WTC11 (cell line): ENCODE measurements around the gene PRICKLE1. TPM values are rescaled to one million over a fixed set of nuclear protein-coding genes. Genes with fewer than 3 reads are reported as not detected.

ENCODE experiments used
- ATAC-seq: fragments of 200-7000 bp; cut with Tn5 transposase; 2 replicates; pipeline ENCODE4 v1.10.0; 2021; ENCODE audit warnings: mild to moderate bottlenecking, moderate library complexity
- CTCF ChIA-PET: fragments of 300-600 bp; sonication (Branson Sonifier 250); formaldehyde crosslinking; loops from one replicate; lab custom pipeline; 2021; ENCODE audit warnings: antibody characterized with exemption; lab: Charles Lee
- POLR2A ChIA-PET: fragments of 350-600 bp; sonication (Branson Sonifier 250); formaldehyde crosslinking; loops from one replicate; lab custom pipeline; 2021; ENCODE audit warnings: antibody characterized with exemption; lab: Charles Lee
- DNase-seq: peaks from one replicate; pipeline ENCODE4 v3.0.0; 2021; ENCODE audit warnings: low spot score
- H3K27ac Mint-ChIP-seq: 2 replicates; pipeline ENCODE4 v1.8.0; 2021; ENCODE audit warnings: mixed read lengths
- H3K27me3 Mint-ChIP-seq: 2 replicates; pipeline ENCODE4 v1.8.0; 2021; ENCODE audit warnings: low read depth, mild to moderate bottlenecking, moderate library complexity, mixed read lengths
- H3K36me3 Mint-ChIP-seq: 2 replicates; pipeline ENCODE4 v1.8.0; 2021; ENCODE audit warnings: mixed read lengths
- H3K4me1 Mint-ChIP-seq: 2 replicates; pipeline ENCODE4 v1.8.0; 2022; ENCODE audit warnings: mixed read lengths
- H3K4me3 Mint-ChIP-seq: 2 replicates; pipeline ENCODE4 v1.8.0; 2021; ENCODE audit warnings: mild to moderate bottlenecking, moderate library complexity, mixed read lengths
- H3K9me3 Mint-ChIP-seq: 2 replicates; pipeline ENCODE4 v1.8.0; 2021; ENCODE audit warnings: mixed read lengths
- ATF2 ChIP-seq: sonication (generic); formaldehyde crosslinking; IDR thresholded peaks from 2 replicates; pipeline ENCODE4 v1.8.1; 2022; ENCODE audit warnings: low read depth, missing genetic modification reagents, borderline replicate concordance
- CBFB ChIP-seq: sonication (generic); formaldehyde crosslinking; IDR thresholded peaks from 2 replicates; pipeline ENCODE4 v1.8.1; 2022; ENCODE audit warnings: mild to moderate bottlenecking, low read depth, missing genetic modification reagents
- CREB1 ChIP-seq: sonication (generic); formaldehyde crosslinking; IDR thresholded peaks from 2 replicates; pipeline ENCODE4 v1.8.0; 2023; ENCODE audit warnings: mild to moderate bottlenecking, missing genetic modification reagents
- E2F4 ChIP-seq: sonication (generic); formaldehyde crosslinking; IDR thresholded peaks from 2 replicates; pipeline ENCODE4 v1.8.1; 2022; ENCODE audit warnings: low read depth, mild to moderate bottlenecking, moderate library complexity, missing genetic modification reagents, borderline replicate concordance
- GABPB1 ChIP-seq: sonication (generic); formaldehyde crosslinking; IDR thresholded peaks from 2 replicates; pipeline ENCODE4 v1.8.1; 2023; ENCODE audit warnings: mild to moderate bottlenecking, missing genetic modification reagents
- GTF2I ChIP-seq: fragments of 250-450 bp; sonication (Bioruptor Pico); conservative IDR thresholded peaks from 2 replicates; pipeline ENCODE4 v1.4.0; 2021; ENCODE audit warnings: mild to moderate bottlenecking
- NFE2L1 ChIP-seq: sonication (generic); formaldehyde crosslinking; IDR thresholded peaks from 2 replicates; pipeline ENCODE4 v1.8.1; 2023; ENCODE audit warnings: missing genetic modification reagents
- RORB ChIP-seq: fragments of 250-450 bp; sonication (Bioruptor Pico); IDR thresholded peaks from 2 replicates; pipeline ENCODE4 v1.9.0; 2021; ENCODE audit warnings: mild to moderate bottlenecking
- ZBTB21 ChIP-seq: sonication (generic); formaldehyde crosslinking; IDR thresholded peaks from 2 replicates; pipeline ENCODE4 v1.8.1; 2023; ENCODE audit warnings: mild to moderate bottlenecking, missing genetic modification reagents, borderline replicate concordance
- ZNF138 ChIP-seq: sonication (generic); formaldehyde crosslinking; conservative IDR thresholded peaks from 2 replicates; pipeline ENCODE4 v1.8.1; 2022; ENCODE audit warnings: mild to moderate bottlenecking, moderate library complexity, missing genetic modification reagents
- ZNF281 ChIP-seq: sonication (generic); formaldehyde crosslinking; IDR thresholded peaks from 2 replicates; pipeline ENCODE4 v1.8.0; 2023; ENCODE audit warnings: mild to moderate bottlenecking, missing genetic modification reagents
- ZNF396 ChIP-seq: fragments of 250-450 bp; sonication (Bioruptor Pico); IDR thresholded peaks from 2 replicates; pipeline ENCODE4 v1.8.0; 2021; ENCODE audit warnings: mild to moderate bottlenecking, moderate library complexity, borderline replicate concordance
- ZNF416 ChIP-seq: fragments of 250-450 bp; sonication (Bioruptor Pico); IDR thresholded peaks from 2 replicates; pipeline ENCODE4 v1.9.0; 2021; ENCODE audit warnings: mild to moderate bottlenecking, inconsistent platforms
- total RNA-seq: library from RNA; stranded (reverse); gene quantifications from 3 replicates; pipeline ENCODE4 v1.2.3, GENCODE V29; 2021
- TF ChIP-seq, protein P1 (sequence below): fragments of 250-450 bp; sonication (Bioruptor Pico); IDR thresholded peaks from 2 replicates; pipeline ENCODE4 v1.9.0; 2021; ENCODE audit warnings: moderate library complexity, mild to moderate bottlenecking, inconsistent platforms, borderline replicate concordance
- TF ChIP-seq, protein P2 (sequence below): fragments of 250-450 bp; sonication (Bioruptor Pico); conservative IDR thresholded peaks from 2 replicates; pipeline ENCODE4 v1.9.0; 2021; ENCODE audit warnings: mild to moderate bottlenecking
- TF ChIP-seq, protein P3 (sequence below): sonication (generic); formaldehyde crosslinking; IDR thresholded peaks from 2 replicates; pipeline ENCODE4 v1.8.0; 2022; ENCODE audit warnings: mild to moderate bottlenecking, missing genetic modification reagents
- TF ChIP-seq, protein P4 (sequence below): sonication (generic); formaldehyde crosslinking; IDR thresholded peaks from 2 replicates; pipeline ENCODE4 v1.8.1; 2022; ENCODE audit warnings: mild to moderate bottlenecking, missing genetic modification reagents, moderate library complexity, borderline replicate concordance
- TF ChIP-seq, protein P5 (sequence below): sonication (generic); formaldehyde crosslinking; IDR thresholded peaks from 2 replicates; pipeline ENCODE4 v1.8.1; 2023; ENCODE audit warnings: mild to moderate bottlenecking, missing genetic modification reagents

Gene PRICKLE1
- total RNA-seq, 1 experiment from 2014 or later = 11.7 TPM

DNA sequence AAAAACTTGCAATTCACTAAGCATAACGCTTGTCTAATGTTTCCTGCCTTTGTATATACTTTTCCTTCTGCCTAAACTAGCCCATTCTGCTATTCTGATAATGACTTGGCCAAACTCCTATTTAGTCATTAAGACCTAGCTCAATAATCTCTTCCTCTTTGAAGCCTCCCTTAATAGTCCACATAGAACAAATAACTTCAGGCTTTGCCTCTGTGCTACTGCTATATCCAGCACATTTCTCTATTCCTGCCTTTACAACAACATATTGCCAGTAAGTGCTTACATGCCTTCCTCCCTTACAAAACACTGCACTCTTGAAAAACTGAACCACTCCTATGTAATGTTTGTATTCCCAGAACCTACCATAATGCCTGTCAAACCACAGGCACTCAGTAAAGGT is 13.8 kb downstream of the PRICKLE1 start:
- ChIA-PET POLR2A (interaction anchor here (0.7 kb wide), 1 partner anchor 113 kb away, joined by 3 read pairs; no protein-coding TSS in a partner anchor), CTCF (interaction anchor here (1.0 to 1.4 kb wide), 2 partner anchors 93 to 763 kb away, joined by 4 to 6 read pairs; no protein-coding TSS in a partner anchor)
- no peak overlapping the region for H3K4me3 Mint-ChIP-seq
- no peaks in the 10 kb centered on the region for H3K36me3 Mint-ChIP-seq
- ATAC-seq (no peak), DNase-seq (no peak)
- H3K27me3 Mint-ChIP-seq = no peaks in the 10 kb centered on the region
- peaks cover 21% of the 10 kb centered on the region for H3K4me1 Mint-ChIP-seq
- H3K27ac Mint-ChIP-seq = no peak overlapping the region
- TF ChIP-seq ZNF138 (CRISPR knock-in tag) = no peak
- no peak for TF ChIP-seq E2F4 (CRISPR knock-in tag)
- no peaks in the 10 kb centered on the region for H3K9me3 Mint-ChIP-seq

- ChIA-PET POLR2A (interaction anchor here (0.7 kb wide), 1 partner anchor 112 kb away, joined by 3 read pairs; no protein-coding TSS in a partner anchor), CTCF (interaction anchor here (1.0 to 1.4 kb wide), 2 partner anchors 92 to 763 kb away, joined by 4 to 6 read pairs; no protein-coding TSS in a partner anchor)
- no peak for ATAC-seq
These were observed 14.7 kb downstream of the PRICKLE1 start for GRCh38 chr12:42574851-42575266.

More at GRCh38 chr12:42574851-42575266, 14.7 kb downstream of the PRICKLE1 start:
- TF ChIP-seq, protein P1, sequence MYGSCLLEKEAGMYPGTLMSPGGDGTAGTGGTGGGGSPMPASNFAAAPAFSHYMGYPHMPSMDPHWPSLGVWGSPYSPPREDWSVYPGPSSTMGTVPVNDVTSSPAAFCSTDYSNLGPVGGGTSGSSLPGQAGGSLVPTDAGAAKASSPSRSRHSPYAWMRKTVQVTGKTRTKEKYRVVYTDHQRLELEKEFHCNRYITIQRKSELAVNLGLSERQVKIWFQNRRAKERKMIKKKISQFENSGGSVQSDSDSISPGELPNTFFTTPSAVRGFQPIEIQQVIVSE (CRISPR knock-in tag) = no peak
- TF ChIP-seq ATF2 (no peak), CREB1 (CRISPR knock-in tag) (no peak), ZNF281 (CRISPR knock-in tag) (no peak), ZBTB21 (CRISPR knock-in tag) (no peak), GABPB1 (CRISPR knock-in tag) (no peak), RORB (no peak), CBFB (CRISPR knock-in tag) (no peak), ZNF396 (no peak), GTF2I (CRISPR knock-in tag) (no peak), ZNF416 (CRISPR knock-in tag) (no peak), NFE2L1 (no peak)
- TF ChIP-seq, protein P2, sequence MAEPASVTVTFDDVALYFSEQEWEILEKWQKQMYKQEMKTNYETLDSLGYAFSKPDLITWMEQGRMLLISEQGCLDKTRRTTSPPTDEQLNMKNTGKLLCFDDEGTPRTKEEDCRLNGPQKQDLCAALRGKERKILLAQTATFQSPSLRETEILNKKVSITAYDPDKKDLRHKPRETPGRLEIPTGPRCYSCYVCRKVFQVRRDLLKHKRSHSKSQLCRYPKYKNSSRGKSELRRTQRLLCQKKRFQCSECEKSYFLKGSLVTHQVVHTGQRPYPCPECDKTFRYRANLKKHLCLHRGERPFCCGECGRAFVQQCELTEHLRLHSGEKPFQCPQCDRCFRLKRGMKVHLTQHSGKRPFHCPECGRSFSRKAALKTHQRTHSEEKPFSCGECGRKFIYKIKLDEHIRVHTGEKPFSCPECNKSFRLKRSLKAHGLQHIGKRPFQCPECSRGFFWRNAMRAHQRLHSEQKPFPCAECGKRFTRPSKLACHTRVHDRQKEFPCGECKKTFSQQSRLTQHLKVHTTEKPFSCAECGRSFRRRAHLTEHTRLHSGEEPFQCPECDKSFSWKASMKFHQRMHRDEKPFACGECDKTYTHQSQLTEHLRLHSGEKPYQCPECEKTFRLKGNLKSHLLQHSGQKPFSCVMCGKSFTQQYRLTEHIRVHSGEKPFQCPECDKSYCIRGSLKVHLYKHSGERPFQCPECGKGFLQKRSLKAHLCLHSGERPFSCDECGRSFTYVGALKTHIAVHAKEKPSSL (CRISPR knock-in tag) = no peak
- TF ChIP-seq, protein P3, sequence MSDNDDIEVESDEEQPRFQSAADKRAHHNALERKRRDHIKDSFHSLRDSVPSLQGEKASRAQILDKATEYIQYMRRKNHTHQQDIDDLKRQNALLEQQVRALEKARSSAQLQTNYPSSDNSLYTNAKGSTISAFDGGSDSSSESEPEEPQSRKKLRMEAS (CRISPR knock-in tag) = no peak
- TF ChIP-seq, protein P4, sequence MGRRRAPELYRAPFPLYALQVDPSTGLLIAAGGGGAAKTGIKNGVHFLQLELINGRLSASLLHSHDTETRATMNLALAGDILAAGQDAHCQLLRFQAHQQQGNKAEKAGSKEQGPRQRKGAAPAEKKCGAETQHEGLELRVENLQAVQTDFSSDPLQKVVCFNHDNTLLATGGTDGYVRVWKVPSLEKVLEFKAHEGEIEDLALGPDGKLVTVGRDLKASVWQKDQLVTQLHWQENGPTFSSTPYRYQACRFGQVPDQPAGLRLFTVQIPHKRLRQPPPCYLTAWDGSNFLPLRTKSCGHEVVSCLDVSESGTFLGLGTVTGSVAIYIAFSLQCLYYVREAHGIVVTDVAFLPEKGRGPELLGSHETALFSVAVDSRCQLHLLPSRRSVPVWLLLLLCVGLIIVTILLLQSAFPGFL (CRISPR knock-in tag) = no peak
- TF ChIP-seq, protein P5, sequence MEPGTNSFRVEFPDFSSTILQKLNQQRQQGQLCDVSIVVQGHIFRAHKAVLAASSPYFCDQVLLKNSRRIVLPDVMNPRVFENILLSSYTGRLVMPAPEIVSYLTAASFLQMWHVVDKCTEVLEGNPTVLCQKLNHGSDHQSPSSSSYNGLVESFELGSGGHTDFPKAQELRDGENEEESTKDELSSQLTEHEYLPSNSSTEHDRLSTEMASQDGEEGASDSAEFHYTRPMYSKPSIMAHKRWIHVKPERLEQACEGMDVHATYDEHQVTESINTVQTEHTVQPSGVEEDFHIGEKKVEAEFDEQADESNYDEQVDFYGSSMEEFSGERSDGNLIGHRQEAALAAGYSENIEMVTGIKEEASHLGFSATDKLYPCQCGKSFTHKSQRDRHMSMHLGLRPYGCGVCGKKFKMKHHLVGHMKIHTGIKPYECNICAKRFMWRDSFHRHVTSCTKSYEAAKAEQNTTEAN (CRISPR knock-in tag) = no peak
- Mint-ChIP-seq H3K4me3 (no peak overlapping the region), H3K27ac (no peak overlapping the region), H3K9me3 (no peaks in the 10 kb centered on the region), H3K4me1 (peaks cover 24% of the 10 kb centered on the region), H3K36me3 (no peaks in the 10 kb centered on the region), H3K27me3 (no peaks in the 10 kb centered on the region)
- no peak for DNase-seq
